ENCODE measurements around the gene ALG2.

ALG2 gene, protein sequence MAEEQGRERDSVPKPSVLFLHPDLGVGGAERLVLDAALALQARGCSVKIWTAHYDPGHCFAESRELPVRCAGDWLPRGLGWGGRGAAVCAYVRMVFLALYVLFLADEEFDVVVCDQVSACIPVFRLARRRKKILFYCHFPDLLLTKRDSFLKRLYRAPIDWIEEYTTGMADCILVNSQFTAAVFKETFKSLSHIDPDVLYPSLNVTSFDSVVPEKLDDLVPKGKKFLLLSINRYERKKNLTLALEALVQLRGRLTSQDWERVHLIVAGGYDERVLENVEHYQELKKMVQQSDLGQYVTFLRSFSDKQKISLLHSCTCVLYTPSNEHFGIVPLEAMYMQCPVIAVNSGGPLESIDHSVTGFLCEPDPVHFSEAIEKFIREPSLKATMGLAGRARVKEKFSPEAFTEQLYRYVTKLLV

DNA sequence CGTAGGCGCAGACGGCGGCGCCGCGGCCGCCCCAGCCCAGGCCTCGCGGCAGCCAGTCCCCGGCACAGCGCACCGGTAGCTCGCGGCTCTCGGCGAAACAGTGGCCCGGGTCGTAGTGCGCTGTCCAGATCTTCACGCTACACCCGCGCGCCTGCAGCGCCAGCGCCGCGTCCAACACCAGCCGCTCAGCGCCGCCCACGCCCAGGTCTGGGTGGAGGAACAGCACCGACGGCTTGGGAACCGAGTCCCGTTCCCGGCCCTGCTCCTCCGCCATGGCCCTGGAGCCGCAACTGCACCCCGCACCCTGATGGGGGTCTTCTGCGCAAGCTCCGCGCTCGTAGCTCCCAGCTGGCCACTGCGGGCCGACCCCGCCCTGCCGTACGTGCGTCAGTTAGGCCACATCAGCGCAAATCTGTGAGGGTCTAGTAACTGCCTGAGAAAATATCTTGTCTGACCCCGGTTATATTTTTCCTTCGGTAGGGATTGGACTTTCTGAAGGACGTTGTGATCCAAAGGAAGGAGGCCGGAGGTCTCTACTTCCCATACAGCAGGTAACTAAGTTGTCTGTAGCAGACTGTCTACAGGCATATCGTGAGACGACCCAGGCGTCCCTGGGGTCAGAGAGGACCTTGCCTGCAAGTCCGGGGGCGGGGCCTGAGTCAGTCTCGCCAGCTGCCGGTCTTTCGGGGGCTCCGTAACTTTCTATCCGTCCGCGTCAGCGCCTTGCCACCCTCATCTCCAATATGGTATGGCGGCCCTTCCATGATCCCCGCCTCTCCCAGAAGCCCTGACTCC, at the start of gene ALG2, which contains the start of gene SEC61B:
TSS of gene ALG2 (minus strand) at position 322 of the 795 bp plus-strand sequence. CDS start at position 274, 48 bp downstream.
TSS of gene SEC61B (plus strand) at position 662 of the 795 bp plus-strand sequence. CDS start at position 744, 82 bp downstream.
- DNase-seq (ENCODE audit: low read depth), result peak; percentile 97

DNA sequence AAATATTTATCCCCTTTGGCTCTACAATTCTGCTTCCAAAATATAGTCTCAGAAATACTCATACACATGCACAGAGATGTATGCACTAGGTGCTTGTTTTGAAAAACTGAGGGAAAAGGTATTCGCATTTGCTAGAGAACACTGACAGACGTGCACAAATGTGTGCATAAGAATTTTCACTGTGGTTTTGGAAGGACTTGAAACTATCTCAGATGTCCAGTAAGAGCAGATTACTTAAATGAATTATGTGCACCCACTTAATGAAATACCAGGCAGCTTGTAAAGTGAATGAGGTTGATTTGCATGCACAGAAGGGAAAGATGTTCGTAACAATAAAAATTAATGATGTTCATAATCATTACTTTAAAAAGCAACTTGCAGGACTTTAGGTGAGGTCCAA, 48.7 kb upstream of the ALG2 start:
- DNase-seq (ENCODE audit: low read depth), result no peak

DNA sequence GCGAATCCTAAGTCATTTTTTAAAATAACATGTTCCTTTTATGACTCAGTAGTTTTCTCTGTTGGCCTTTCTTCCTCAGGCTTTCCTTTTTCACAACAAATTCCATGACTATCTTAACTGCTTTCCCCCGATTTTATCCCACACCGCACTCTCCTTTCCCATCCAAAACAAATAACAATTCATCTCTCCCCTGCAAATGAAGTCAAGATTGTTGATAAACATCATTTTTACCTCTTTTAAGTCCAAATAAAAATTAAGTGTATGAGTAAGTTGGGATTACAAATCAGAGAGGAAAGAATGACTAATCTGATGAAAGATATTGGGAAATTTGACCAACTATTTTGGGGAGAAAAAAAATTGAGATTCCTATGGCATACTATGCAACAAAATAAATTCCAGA, 47.7 kb upstream of the ALG2 start:
- DNase-seq (ENCODE audit: low read depth), result peak; percentile 93

DNA sequence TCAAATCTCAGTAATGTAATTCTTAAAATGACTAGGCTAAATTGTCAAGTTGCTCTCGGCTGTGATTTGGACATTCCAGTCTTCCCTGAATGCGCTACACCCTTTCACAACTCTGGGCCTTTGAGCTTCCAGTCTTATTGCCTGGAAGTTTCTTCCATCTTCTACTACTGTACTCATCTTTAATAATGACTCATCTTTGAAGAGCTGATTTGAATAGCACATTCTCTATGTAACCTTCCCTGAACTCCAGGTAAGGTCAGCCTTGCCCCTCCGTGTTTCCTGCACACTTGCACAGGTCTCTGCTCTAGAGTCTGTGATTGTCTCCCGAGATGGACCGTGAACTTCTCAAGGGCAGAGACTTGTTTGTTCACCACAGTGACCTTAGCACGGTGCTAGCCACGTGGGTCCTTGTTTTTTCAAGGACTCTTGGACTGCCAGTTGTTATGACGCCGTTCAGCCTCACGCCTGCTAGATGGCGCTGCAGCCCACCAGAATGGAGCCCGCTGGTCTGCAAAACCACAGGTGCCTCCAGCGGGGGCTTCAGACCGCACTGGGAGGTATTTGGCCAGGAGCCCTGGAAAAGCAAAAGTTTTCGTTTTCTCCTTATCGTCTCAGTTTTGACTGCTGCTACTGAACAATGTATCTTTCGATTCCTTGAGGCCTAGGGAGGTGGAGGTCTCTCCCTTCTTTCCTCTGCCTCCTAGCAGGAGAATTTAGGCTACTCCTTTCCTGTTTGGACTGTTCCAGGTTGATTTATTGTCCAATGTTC, 44.7 kb upstream of the ALG2 start:
- DNase-seq (ENCODE audit: low read depth), result peak; percentile 70

DNA sequence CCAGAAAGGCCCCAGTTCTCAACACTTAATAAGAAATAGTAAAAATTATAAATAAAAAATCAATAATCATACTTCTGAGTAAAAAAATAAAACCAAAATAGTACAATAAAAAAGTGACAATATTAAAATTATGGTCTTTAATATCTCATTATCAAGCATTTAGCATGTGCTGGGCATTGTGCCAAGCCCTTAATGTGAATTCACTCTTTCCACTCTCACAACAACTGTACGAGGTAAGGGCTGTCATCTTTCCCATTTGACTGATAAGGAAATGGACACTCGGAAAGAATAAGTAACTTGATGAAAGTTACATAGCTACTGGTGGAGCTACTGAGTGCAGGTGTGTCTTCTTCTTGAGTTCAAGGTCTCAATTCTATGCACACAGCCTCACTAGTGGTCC, 43.9 kb upstream of the ALG2 start:
- DNase-seq (ENCODE audit: low read depth), result no peak

DNA sequence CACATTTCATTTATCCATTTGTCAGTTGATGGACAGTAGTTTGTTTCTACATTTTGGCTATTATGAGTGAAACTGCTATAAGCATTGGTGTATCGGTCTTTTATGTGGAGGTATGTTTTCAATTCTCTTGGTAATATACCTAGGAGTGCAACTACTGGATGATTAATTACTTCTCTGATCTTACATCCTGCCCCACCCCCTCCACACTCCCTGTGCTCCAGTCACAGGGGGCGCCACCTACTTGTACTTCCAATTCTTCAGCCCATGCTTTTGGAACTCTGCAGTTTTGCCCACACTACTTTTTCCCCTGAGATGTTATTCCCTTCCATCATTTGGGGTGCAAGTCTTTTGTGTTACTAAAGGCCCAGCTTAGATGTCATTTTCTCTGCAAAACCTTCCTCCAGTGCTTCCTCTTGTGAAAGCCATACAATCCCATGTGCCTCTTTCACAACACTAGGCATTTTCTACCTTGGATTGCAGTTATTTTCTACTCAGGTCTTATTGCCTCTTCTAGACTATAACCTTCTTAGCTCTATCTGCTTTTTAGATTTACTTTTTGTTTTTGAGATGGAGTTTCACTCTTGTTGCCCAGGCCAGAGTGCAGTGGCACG, 42.4 kb upstream of the ALG2 start:
- DNase-seq (ENCODE audit: low read depth), result peak; percentile 12

DNA sequence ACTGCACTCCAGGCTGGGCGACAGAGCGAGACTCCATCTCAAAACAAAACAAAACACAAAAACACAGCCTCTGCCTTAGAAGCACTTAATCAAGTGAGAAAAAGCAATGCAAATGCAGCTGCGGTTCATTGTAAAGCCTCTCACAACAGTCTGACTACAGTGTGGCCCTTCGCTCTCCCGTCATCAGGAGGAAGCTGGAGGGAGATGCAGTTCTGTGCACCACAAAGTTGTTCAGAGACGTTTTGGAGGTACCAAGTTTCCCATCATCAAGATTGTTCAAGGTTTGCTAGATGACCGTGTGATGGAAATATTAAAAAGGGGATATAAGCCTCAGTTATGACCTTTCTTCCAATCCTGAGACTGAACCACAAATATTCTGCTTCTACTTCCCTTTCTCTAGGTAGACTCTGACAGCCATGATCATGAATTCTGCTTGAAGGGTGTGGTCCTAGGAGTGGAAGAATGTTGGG, 41.2 kb upstream of the ALG2 start:
- DNase-seq (ENCODE audit: low read depth), result no peak

DNA sequence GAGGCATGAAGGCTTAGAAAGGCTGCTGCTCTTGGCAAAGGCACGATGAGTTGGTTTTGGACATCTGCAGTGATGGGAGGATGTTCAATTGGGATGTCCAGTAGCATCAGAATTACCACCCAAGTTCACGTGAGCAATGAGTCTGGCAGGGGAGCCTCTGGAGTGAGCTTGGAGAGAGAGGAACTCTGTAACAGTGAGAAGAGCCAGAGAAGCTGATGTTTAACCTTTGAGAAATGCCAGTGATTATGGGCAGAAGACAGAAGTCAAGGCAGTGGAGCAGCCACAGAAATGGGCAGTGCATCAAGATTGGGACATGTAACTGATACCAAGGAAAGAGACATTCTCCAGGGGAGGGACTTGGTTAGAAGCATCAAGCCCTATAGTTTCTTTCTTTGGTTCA, 40.2 kb upstream of the ALG2 start:
- no peak for DNase-seq (ENCODE audit: low read depth)

DNA sequence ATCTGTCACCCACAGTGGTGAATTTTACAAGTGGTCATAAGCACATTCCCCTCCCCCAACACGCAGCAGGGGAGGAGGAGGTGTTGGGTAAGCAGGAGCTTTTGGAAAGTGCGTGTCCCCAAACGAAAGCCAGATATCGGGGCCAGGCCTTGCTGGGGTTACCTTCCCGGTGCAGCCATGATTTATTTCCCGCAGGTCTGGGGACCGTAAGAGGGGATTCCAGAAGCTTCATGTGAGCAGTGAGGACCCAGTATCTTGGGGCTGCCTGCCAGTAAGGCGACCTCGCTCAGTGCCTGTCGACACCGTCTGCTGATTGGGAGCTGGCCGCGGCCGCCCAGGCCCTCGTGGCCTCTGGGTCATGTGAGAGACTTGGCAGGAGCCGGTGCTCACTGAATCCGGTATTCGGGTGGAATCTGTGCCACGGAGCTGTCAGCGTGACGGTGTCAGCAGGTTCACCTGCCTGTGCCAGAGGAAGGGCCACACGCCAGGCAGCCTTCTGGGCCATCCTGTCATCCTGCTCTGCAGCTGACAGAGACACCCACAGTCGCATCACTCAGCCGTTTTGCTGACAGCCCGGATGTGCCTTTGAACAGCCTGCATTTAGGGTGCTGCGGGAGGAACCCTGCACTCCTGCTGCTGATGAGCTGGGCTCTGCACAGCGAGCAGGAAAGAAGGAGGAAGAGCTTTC, 37.6 kb upstream of the ALG2 start:
- peak; percentile 14 for DNase-seq (ENCODE audit: low read depth)

DNA sequence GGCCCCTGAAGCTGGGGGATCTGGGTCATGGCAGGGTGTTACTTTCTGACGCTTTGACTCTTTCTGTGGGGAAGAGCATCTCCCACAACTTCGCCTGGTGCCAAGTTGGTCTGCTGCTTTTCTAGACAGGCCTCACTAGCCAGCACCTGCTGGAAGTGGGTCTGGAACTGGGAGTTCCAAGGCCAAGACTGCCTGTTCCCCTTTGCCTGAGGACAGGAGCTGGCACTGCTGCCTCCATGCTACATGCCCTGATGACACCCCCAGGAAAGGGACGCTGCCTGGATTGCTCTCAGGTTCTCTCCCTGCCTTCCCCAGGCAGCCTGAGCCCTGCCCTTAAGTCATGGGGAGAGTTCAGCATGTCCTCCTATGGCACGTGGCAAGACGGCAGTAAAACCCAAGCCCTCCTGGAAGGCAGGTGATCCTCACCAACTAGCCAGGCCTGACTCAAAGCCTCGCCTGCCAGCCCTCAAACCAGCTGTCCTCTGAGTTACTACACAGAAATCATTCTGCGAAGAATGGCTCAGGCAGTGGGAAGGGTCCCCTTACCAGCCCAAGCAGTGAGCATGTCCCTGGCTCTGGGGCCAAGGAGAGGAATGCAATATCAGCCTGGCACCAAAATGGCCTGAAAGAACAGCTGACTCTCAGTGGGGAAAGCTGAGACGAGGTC, 36.1 kb upstream of the ALG2 start:
- no peak for DNase-seq (ENCODE audit: low read depth)

DNA sequence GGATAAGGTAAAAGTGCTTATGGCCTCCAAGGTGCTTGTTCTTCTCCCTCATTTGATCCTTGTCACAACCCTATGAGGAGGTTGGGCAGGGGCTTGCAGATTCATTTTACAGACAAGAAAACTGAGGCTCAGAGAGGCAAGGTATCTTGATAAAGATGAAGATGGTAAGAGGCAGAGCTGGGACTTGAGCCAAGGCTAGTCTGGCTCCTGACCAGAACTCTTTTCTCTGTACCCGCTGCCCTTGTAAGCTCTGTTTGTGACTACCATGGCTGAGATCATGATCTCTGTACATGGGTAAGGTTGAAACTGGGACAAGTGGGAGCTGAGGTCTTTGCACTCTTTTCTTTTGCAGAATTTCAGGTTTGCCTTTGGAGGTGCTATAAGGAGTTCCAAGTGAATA, 33.9 kb upstream of the ALG2 start:
- DNase-seq (ENCODE audit: low read depth), result no peak

DNA sequence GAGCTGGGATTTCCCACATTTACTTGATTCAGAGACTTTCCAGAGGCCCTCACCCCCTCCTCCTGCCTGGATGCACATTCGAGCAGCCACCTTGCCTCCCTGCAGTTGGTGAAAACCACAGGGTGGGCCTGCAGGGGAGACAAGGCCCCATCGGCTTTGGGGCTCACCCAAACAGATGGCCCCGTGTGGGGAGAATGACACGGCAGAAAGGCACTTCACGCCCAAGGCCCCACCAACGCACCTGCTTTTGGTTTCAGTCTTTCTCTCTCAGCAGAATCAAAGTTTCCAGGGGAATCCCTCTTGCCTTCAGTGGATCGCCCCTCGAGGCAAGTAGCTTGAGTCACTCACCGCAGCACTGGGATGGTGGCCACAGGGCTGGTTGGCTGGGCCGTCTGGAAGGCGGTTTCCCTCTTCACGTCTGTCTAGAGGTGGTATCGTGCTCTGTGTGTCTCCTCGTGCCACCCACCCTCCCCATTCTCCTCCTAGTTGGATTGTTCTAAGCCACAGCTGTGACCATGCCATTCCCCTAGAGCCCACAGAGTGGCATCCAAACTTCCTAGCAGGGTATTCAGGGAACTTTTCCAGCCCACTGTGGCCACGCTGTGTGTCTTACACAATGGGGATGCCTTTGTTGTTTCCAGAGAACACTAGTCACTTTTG, 32.2 kb upstream of the ALG2 start:
- peak; percentile 30 for DNase-seq (ENCODE audit: low read depth)

DNA sequence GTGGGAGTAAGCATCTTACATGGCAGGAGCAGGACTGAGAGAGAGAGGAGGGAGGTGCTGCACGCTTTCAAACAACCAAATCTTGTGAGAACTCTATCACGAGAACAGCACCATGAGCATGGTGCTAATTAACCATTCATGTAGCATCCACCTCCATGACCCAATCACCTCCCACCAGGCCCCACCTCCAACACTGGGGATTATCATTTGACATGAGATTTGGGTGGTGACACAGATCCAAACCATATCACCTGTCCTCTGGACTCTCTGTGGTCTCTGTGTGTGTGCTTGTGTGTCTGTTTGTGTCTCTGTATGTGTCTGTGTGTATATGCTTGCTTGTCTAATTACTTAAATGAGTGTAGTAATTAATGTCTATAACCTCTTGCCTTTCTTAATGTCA, 31.4 kb upstream of the ALG2 start:
- DNase-seq (ENCODE audit: low read depth), result no peak

DNA sequence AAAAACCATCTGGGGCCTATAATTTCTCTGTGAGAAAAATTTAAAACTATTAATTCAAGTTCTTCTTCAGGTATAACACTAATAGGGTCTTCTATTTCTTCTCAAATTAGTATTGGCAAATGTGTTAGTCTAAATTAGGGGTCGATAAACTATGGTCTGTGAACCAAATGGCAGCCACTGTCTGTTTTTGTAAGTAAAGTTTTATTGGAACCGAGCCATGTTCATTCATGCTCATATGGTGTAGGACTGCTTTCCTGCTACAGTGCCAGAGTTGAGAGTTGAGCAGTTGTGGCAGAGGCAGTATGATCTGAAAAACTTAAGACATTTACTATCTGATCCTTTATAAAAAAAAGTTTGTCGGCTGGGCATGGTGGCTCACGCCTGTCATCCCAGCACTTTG, 29.4 kb upstream of the ALG2 start:
- no peak for DNase-seq (ENCODE audit: low read depth)

DNA sequence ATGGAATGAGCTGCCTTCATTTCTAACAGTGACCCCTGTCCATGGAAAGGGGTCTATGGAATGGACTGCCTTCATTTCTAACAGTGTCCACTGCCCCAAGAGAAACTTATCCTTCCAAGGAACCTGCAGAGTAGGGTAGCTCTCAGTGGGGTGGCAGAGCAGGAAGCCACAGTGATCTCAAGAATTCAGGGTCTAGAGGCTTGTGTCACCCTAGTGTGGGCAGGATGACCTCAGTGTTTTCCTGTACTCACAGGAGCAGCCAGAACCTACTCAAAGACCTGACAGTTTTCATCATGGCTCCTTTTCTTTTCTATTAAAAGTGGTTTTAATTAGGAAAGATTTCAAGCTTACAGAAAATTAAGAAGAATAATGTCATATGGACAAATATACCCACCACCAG, 27.9 kb upstream of the ALG2 start:
- DNase-seq (ENCODE audit: low read depth), result no peak

DNA sequence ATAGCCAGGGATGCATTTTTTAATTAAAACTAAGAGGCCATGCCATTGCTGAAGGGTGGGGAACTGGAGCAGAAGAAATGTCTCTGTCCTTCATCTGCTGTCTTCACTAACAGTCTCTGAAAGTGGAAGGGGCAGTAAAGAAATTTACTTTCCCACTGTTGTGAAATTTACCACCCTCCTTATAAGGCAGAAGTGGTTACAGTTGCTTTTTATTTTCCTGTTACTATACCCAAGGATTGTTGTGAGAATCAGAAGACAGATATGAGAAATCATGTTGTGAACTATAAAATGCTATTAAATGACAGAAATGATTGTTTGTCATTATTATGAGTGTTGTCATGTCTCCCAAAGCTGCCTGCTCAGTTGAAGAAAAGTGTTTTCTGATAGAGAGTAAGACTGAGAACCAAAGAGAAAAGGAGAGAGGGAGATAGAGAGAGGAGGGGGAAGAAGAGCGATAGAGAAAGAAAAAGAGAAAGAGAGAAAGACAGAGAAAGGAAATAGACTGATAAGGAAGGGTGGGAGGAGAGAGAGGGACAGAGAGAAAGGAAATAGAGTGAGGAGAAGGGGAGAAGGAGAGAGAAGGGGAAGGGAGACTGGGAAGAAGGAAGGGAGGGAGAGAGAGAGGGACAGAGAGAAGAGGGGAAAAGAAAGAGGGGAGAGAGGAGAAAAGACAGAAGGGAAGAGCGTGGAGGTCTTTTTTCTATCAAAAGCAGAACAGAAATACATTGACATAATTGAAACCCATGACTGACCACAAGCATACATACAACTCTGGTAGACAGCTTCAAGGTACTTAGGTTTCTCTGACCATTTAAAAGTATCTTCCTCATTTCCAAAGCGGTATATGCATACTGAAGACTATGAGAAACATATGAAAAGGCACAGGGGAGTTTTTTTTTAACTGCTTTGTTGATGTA, 22.9 kb upstream of the ALG2 start:
- DNase-seq (ENCODE audit: low read depth), result no peak

DNA sequence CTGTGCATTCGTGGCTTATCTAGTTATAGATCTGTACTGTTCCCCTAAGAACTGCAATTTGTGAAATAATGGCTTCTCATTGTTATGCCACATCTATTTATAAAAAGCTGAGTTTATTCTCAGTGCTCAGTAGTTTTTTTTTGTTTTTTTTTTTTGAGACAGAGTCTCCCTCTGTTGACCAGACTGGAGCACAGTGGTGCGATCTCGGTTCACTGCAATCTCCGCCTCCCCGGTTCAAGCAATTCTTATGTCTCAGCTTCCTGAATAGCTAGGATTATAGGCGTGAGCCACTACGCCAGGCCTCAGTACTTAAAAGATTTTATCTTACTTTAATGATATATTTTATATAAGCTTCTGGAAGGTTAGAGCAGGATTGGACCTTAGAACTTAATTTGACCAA, 19.4 kb upstream of the ALG2 start:
- no peak for DNase-seq (ENCODE audit: low read depth)

DNA sequence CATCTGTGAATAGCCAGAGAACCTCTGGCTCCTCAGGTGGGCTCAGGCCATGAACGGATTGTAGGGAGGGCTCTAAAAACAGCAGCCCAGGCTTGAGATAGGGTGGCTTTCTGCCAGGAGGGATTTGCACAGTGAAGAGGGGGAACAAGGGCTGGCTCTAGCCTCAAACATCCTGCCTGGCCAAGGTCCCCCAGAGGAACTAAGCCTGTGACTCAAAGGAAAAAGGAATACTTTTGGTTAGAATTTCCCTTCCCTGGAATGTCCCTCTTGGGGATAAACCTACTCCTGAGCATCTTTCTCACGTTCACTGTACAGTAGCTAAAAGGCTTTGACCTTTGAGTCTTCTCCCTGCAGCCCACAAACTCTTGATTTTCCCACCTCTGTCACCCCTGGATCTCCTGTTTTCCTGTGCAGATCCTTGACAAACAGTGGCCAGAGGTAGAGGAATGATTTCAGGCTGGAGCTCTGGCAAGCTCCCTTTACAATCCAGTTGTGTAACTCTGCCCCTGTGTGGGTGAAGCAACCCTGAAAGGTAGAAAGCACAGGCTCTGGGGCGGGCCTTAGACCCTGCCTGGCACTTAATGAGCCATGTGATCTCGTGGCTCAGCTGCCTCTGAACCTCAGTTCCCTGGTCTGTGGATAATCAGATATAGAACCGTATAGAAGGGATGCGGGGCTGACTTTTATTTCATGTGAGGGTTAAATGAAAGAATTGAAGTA, 17.8 kb upstream of the ALG2 start:
- DNase-seq (ENCODE audit: low read depth), result peak; percentile 28

Measured in fibroblast of gingiva (primary cell).